Psoas muscle (tissue), 8 donors: ENCODE measurements around the gene ARMS2. TPM values are rescaled to one million over a fixed set of nuclear protein-coding genes. Genes with fewer than 3 reads are reported as not detected.
A peak's percentile ranks its signal among the peaks of the same experiment; 100 is the strongest.

Experiments used
- ATAC-seq, 4 donors: fragments of 200-7000 bp; cut with Tn5 transposase; one replicate each; pipeline ENCODE4 v1.9.1; 2020; ENCODE audit warnings: moderate library complexity in 3 of 4, mild to moderate bottlenecking in 2 of 4
- DNase-seq, 2 donors: peaks; one replicate each; pipeline ENCODE4 v3.0.0-alpha.2; 2020
- H3K27ac ChIP-seq: fragments of 200-600 bp; one replicate; pipeline ENCODE4 v1.8.0; 2022
- H3K27me3 ChIP-seq, 3 donors: fragments of 200-600 bp in 1 of 3; one replicate each; pipeline versions ENCODE4 v1.6.1 to v1.8.0; 2013 to 2022; ENCODE audit warnings: low read length in 2 of 3, mild to moderate bottlenecking in 2 of 3, moderate library complexity in 1 of 3; ENCODE audit not compliant: insufficient read depth in 3 of 3
- H3K36me3 ChIP-seq, 2 donors: fragments of 200-600 bp in 1 of 2; one replicate each; pipeline versions ENCODE4 v1.6.1 to v1.8.0; 2013 to 2022; ENCODE audit warnings: low read depth in 1 of 2, mild to moderate bottlenecking in 1 of 2, moderate library complexity in 1 of 2; ENCODE audit not compliant: insufficient read depth in 1 of 2
- H3K4me1 ChIP-seq: fragments of 200-600 bp; one replicate; pipeline ENCODE4 v1.8.0; 2022
- H3K4me3 ChIP-seq: fragments of 200-600 bp; one replicate; pipeline ENCODE4 v1.8.0; 2022; ENCODE audit warnings: mild to moderate bottlenecking
- H3K9me3 ChIP-seq: fragments of 200-600 bp; one replicate; pipeline ENCODE4 v1.8.0; 2022
- CTCF ChIP-seq: fragments of 200-600 bp; IDR thresholded peaks from one replicate; pipeline ENCODE4 v1.8.0; 2022; ENCODE audit warnings: antibody characterized with exemption
- WGBS, 3 donors: extraction: QIAGEN DNeasy Blood & Tissue Kit; methylation state at CpG; one replicate each; pipeline versions ENCODE4 v1.1.6 to v1.1.7; 2013; 5-methylcytosine and 5-hydroxymethylcytosine counted together
- intact Hi-C, 2 donors: fragments of 100-400 bp; cut with DNase I; formaldehyde crosslinking; loops; one replicate each; pipeline versions ENCODE4 v1.11.0 to v1.14.2; 2022
- polyA plus RNA-seq, 3 donors: library from polyadenylated mRNA; stranded (reverse); fragments of 200-250 nt; gene quantifications; one replicate each; pipeline ENCODE4 v1.2.3, GENCODE V29; 2013
- total RNA-seq, 4 donors: library from RNA; stranded (reverse); fragmentation: NEBNext Ultra II Directional in 2 of 4; extraction: Animal tissue kit (Norgen Biotek cat#: 25700) in 2 of 4; gene quantifications; one replicate each; pipeline versions ENCODE4 v1.2.1 to v1.2.4, GENCODE V29; 2021 to 2023
- donor health status: healthy with polysubstance abuse.
- donor health status: DM: no; HTN: no; CAD: no; lungs with moderate emphysema.
- donor health status: Bipolar disorder and iron deficiency.
- donor health status: healthy.
- donor health status: DM: yes; HTN: yes; CAD: no.
- donor health status: DM: no; HTN: no; CAD: no.
- donor health status: DM: no; HTN: no; CAD: no.
- donor health status: DM: yes; HTN: yes; CAD: no.

ARMS2 gene
- total and polyA plus RNA-seq, 7 donors = 0.47 TPM; not detected in 6

GRCh38 chr10:122490268-122490667 lies 35.8 kb downstream of the ARMS2 start:
- WGBS, 3 donors = 73 to 83% (median 78%) methylated on average over 4 of the region's 4 CpGs
- no peaks in the 10 kb centered on the region for H3K27me3 ChIP-seq
- TF ChIP-seq CTCF = no peak
- no peak for DNase-seq
- intact Hi-C loops = no loop called here
- no peaks in the 10 kb centered on the region for H3K36me3 ChIP-seq
- H3K27ac ChIP-seq = no peak overlapping the region
- H3K4me1 ChIP-seq = peaks cover 5% of the 10 kb centered on the region
- ATAC-seq = no peak
- no peaks in the 10 kb centered on the region for H3K9me3 ChIP-seq
- no peak overlapping the region for H3K4me3 ChIP-seq

- ATAC-seq (peak in 3 of 4 donors; percentile 20 to 64 (median 45)), DNase-seq (peak in 1 of 2 donors; percentile 31)
- 72 to 83% (median 78%) methylated on average over 26 of the region's 26 CpGs for WGBS, 3 donors
- Histone ChIP-seq H3K4me3 (no peak overlapping the region), H3K9me3 (no peaks in the 10 kb centered on the region), H3K4me1 (peaks cover under 1% of the 10 kb centered on the region), H3K27ac (no peak overlapping the region), H3K36me3 (no peaks in the 10 kb centered on the region), H3K27me3 (no peaks in the 10 kb centered on the region)
- no peak for TF ChIP-seq CTCF
- intact Hi-C loops = no loop called here
Observed at GRCh38 chr10:122490786-122491680, 36.6 kb downstream of the ARMS2 start.

GRCh38 chr10:122492006-122492405 lies 37.6 kb downstream of the ARMS2 start:
- ATAC-seq (no peak), DNase-seq (no peak)
- no peaks in the 10 kb centered on the region for H3K4me1 ChIP-seq
- no peaks in the 10 kb centered on the region for H3K27me3 ChIP-seq
- 92 to 94% (median 93%) methylated on average over 9 of the region's 9 CpGs for WGBS, 3 donors
- intact Hi-C loops = loop anchor here in 1 of 2 donors (2.0 kb wide), 1 partner anchor 17 kb away; no protein-coding TSS in a partner anchor
- no peak overlapping the region for H3K27ac ChIP-seq
- H3K9me3 ChIP-seq = no peaks in the 10 kb centered on the region
- no peak for TF ChIP-seq CTCF
- no peaks in the 10 kb centered on the region for H3K36me3 ChIP-seq
- H3K4me3 ChIP-seq = no peak overlapping the region

GRCh38 chr10:122492999-122493481 lies 38.6 kb downstream of the ARMS2 start:
- DNase-seq (no peak), ATAC-seq (peak in 2 of 4 donors; percentile 25 to 30)
- 71 to 76% (median 72%) methylated on average over 9 of the region's 9 CpGs for WGBS, 3 donors
- Histone ChIP-seq H3K27ac (peak overlapping the region; percentile 14), H3K4me1 (no peaks in the 10 kb centered on the region), H3K9me3 (no peaks in the 10 kb centered on the region), H3K36me3 (no peaks in the 10 kb centered on the region), H3K4me3 (no peak overlapping the region), H3K27me3 (no peaks in the 10 kb centered on the region)
- TF ChIP-seq CTCF = no peak
- intact Hi-C loops = loop anchor here in 1 of 2 donors (2.0 kb wide), 1 partner anchor 18 kb away; no protein-coding TSS in a partner anchor
